A673 (cell line): ENCODE results near the gene RANGRF. TPM values are rescaled to one million over a fixed set of nuclear protein-coding genes. Genes with fewer than 3 reads are reported as not detected.
A peak's percentile ranks its signal among the peaks of the same experiment; 100 is the strongest.

Experiments used
- BruUV-seq: library from RNA; stranded (reverse); fragments of 400-500 nt; replicated peaks from 2 replicates; lab custom pipeline; 2021; lab: Mats Ljungman, UMichigan
- CTCF ChIA-PET: fragments of 300-600 bp; sonication (Branson Sonifier 250); formaldehyde crosslinking; loops from one replicate; lab custom pipeline; 2022; ENCODE audit warnings: antibody characterized with exemption; lab: Charles Lee
- POLR2A ChIA-PET: fragments of 300-600 bp; sonication (Branson Sonifier 250); formaldehyde crosslinking; loops from one replicate; lab custom pipeline; 2022; ENCODE audit warnings: antibody characterized with exemption; ENCODE audit not compliant: low non-redundant PET; lab: Charles Lee
- DNase-seq: peaks from one replicate; pipeline ENCODE4 v3.0.0-alpha.2; 2015; ENCODE audit warnings: low spot score
- H3K27ac ChIP-seq: fragments of 200-600 bp; sonication (generic); 2 replicates; pipeline ENCODE4 v1.5.1; 2016; ENCODE audit warnings: mixed run types, low read depth, mild to moderate bottlenecking, mixed read lengths, antibody characterized with exemption, low read length; ENCODE audit not compliant: poor library complexity, severe bottlenecking
- H3K27me3 ChIP-seq: fragments of 200-600 bp; sonication (generic); replicated peaks from 2 replicates; pipeline ENCODE4 v1.6.1; 2017; ENCODE audit warnings: mixed run types, low read depth, mild to moderate bottlenecking, mixed read lengths, antibody characterized with exemption, low read length; ENCODE audit not compliant: insufficient read depth, poor library complexity
- H3K36me3 ChIP-seq: fragments of 200-600 bp; sonication (generic); 2 replicates; pipeline ENCODE4 v1.6.1; 2016; ENCODE audit warnings: mixed run types, mild to moderate bottlenecking, mixed read lengths, antibody characterized with exemption, low read length; ENCODE audit not compliant: insufficient read depth, poor library complexity, severe bottlenecking
- H3K4me1 ChIP-seq: fragments of 200-600 bp; sonication (generic); 2 replicates; pipeline ENCODE4 v1.6.1; 2017; ENCODE audit warnings: mixed run types, mild to moderate bottlenecking, mixed read lengths, antibody characterized with exemption, low read length; ENCODE audit not compliant: insufficient read depth, poor library complexity, severe bottlenecking
- H3K4me3 ChIP-seq: fragments of 200-600 bp; sonication (generic); 2 replicates; pipeline ENCODE4 v1.5.1; 2016; ENCODE audit warnings: low read depth, mixed run types, mild to moderate bottlenecking, mixed read lengths, low read length; ENCODE audit not compliant: poor library complexity, severe bottlenecking
- H3K9me3 ChIP-seq: fragments of 200-600 bp; sonication (generic); 2 replicates; pipeline ENCODE4 v1.6.1; 2016; ENCODE audit warnings: mixed run types, low read depth, mild to moderate bottlenecking, mixed read lengths, antibody characterized with exemption, low read length; ENCODE audit not compliant: poor library complexity, severe bottlenecking
- EZH2 ChIP-seq: fragments of 200-600 bp; sonication (generic); IDR thresholded peaks from 2 replicates; pipeline ENCODE4 v1.6.1; 2017; ENCODE audit warnings: borderline replicate concordance, low read depth, mild to moderate bottlenecking, mixed read lengths, antibody characterized with exemption, low read length; ENCODE audit not compliant: poor library complexity, severe bottlenecking
- intact Hi-C: fragments of 100-400 bp; cut with micrococcal nuclease; formaldehyde crosslinking; loops from one replicate; pipeline ENCODE4 v1.10.0; 2022; ENCODE audit not compliant: unreplicated experiment
- total RNA-seq: library from RNA; stranded (reverse); gene quantifications from 2 replicates; pipeline ENCODE4 v1.2.3, GENCODE V29; 2021
- TF ChIP-seq, protein P1 (sequence below): fragments of 300-800, 200-600 bp; sonication (generic); conservative IDR thresholded peaks from 2 replicates; pipeline ENCODE4 v1.5.1; 2017; ENCODE audit warnings: low read depth, mild to moderate bottlenecking, antibody characterized with exemption, low read length, moderate library complexity, mixed read lengths

RANGRF gene
- total RNA-seq, 1 experiment from 2014 or later, result 26.8 TPM

DNA sequence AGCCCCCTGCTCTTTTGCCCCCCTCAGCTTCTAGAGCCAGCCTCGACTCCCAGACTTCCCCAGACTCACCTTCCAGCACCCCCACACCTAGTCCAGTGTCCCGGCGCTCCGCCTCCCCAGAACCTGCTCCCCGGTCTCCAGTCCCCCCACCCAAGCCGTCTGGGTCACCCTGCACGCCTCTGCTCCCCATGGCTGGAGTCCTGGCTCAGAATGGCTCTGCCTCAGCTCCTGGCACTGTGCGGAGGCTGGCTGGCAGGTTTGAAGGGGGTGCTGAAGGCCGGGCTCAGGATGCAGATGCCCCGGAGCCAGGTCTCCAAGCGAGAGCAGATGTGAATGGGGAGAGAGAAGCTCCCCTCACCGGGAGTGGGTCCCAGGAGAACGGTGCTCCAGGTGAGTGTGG is 23.8 kb downstream of the RANGRF start:
- intact Hi-C loops, result no loop called here
- CTCF ChIA-PET, result no interaction called here
- no peaks in the 10 kb centered on the region for H3K4me1 ChIP-seq

DNA sequence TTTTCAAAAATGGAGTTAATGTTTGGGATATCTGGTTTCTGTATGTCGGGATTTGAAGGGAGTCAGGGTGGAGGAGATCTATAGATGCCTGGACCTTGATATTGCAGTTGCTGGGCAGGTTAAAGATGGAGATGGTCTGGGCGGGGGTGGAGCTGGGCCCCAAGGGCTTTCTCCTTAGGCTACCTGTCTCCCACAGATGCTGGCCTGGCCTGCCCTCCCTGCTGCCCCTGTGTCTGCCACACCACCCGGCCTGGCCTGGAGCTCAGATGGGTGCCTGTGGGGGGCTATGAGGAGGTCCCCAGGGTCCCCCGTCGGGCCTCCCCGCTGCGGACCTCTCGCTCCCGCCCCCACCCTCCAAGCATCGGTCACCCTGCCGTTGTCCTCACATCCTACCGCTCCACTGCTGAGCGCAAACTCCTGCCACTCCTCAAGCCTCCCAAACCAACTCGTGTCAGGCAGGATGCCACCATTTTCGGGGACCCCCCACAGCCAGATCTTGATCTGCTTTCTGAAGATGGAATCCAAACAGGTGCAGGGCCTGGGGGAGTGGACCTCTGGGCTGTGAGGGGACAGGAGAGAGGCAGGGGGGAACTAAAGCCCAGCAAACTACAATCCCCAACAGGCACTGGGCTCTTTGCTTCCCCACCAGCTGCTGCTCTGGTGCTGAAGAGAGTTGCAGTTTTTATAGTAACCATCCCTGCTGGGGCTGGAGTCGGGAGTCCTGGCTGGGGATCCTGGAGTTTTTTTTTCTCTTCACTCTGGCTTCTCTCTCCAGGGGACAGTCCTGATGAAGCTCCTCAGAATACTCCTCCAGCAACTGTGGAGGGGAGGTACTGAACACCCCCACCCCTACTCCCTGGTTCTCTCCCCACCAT is 24.5 kb downstream of the RANGRF start:
- Histone ChIP-seq H3K4me3 (no peak overlapping the region), H3K27me3 (peaks cover 37% of the 10 kb centered on the region), H3K9me3 (no peaks in the 10 kb centered on the region), H3K27ac (no peak overlapping the region), H3K4me1 (no peaks in the 10 kb centered on the region), H3K36me3 (no peaks in the 10 kb centered on the region)
- intact Hi-C loops, result no loop called here
- DNase-seq, result no peak
- ChIA-PET POLR2A (no interaction called here), CTCF (no interaction called here)
- TF ChIP-seq, protein P1, sequence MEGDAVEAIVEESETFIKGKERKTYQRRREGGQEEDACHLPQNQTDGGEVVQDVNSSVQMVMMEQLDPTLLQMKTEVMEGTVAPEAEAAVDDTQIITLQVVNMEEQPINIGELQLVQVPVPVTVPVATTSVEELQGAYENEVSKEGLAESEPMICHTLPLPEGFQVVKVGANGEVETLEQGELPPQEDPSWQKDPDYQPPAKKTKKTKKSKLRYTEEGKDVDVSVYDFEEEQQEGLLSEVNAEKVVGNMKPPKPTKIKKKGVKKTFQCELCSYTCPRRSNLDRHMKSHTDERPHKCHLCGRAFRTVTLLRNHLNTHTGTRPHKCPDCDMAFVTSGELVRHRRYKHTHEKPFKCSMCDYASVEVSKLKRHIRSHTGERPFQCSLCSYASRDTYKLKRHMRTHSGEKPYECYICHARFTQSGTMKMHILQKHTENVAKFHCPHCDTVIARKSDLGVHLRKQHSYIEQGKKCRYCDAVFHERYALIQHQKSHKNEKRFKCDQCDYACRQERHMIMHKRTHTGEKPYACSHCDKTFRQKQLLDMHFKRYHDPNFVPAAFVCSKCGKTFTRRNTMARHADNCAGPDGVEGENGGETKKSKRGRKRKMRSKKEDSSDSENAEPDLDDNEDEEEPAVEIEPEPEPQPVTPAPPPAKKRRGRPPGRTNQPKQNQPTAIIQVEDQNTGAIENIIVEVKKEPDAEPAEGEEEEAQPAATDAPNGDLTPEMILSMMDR, result no peak
- TF ChIP-seq EZH2, result no peak
- no TSS peak for BruUV-seq

More for the DNA sequence above, 23.8 kb downstream of the RANGRF start:
- DNase-seq, result no peak
- peaks cover 37% of the 10 kb centered on the region for H3K27me3 ChIP-seq
- no peaks in the 10 kb centered on the region for H3K9me3 ChIP-seq
- no TSS peak for BruUV-seq
- H3K36me3 ChIP-seq, result no peaks in the 10 kb centered on the region
- TF ChIP-seq, protein P1, result no peak
- TF ChIP-seq EZH2, result no peak
- no peak overlapping the region for H3K4me3 ChIP-seq
- H3K27ac ChIP-seq, result no peak overlapping the region
- POLR2A ChIA-PET, result no interaction called here

DNA sequence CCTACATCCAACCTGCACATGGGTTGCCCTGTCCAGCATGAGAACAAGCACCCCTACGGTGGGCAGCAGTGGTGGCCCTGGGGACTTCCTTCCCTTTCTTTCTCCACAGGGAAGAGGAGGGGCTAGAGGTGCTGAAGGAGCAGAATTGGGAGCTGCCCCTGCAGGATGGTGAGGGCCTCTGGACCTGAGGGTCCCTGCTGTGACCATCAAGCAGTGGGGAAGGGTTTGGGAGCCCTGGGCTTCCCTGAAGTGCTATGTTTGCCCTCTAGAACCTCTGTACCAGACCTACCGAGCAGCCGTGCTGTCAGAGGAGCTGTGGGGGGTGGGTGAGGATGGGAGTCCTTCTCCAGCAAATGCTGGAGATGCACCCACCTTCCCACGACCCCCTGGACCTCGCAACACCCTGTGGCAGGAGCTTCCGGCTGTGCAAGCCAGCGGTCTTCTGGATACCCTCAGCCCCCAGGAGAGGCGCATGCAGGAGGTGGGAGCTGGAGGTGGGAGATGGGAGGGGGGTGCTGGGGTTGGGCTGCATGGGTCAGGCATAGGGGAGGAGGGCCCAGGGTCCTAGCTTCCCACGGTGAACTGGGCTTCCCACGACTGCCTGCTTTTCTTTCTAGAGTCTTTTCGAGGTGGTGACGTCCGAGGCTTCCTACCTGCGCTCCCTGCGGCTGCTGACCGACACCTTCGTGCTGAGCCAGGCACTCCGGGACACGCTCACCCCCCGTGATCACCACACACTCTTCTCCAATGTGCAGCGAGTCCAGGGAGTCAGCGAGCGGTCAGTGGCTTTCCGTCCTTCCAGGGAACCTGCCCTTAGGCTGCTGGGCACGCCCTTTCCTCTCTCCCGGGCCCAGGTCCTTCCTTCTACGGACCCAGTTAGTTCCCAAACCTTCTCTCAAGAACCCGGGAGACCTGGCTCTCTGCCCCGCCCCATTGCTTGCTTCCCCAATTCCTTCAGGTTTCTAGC is 26.6 kb downstream of the RANGRF start:
- Histone ChIP-seq H3K9me3 (no peaks in the 10 kb centered on the region), H3K4me1 (no peaks in the 10 kb centered on the region), H3K27me3 (peaks cover 37% of the 10 kb centered on the region), H3K27ac (no peak overlapping the region), H3K4me3 (peak overlapping the region; percentile 8), H3K36me3 (no peaks in the 10 kb centered on the region)
- ChIA-PET CTCF (no interaction called here), POLR2A (interaction anchor here (0.5 kb wide), 1 partner anchor 279 kb away, joined by 3 read pairs; no protein-coding TSS in a partner anchor)
- intact Hi-C loops, result no loop called here
- no peak for DNase-seq
- no TSS peak for BruUV-seq
- no peak for TF ChIP-seq EZH2
- TF ChIP-seq, protein P1, result no peak
